PFSK-1 (cell line): Measurements from ENCODE around the gene PLEK2.

ENCODE experiments used
- FOXP2 ChIP-seq: optimal IDR thresholded peaks from 2 replicates; pipeline ENCODE3; 2011; ENCODE audit warnings: borderline replicate concordance, control low read depth, inconsistent platforms; ENCODE audit not compliant: insufficient read depth; ENCODE audit errors: extremely low read length, extremely low read depth
- POLR2AphosphoS5 ChIP-seq: IDR thresholded peaks from 2 replicates; pipeline ENCODE4 v1.6.1; 2012; ENCODE audit warnings: low read depth, mild to moderate bottlenecking, control low read depth, low read length, moderate library complexity
- REST ChIP-seq, 2 experiments: IDR thresholded peaks; 2 replicates each; pipeline versions ENCODE4 v1.6.1 to v1.8.0; 2011 to 2012; ENCODE audit warnings: low read depth in 2 of 2, low read length in 2 of 2, control low read depth in 1 of 2, inconsistent platforms in 1 of 2, mild to moderate bottlenecking in 1 of 2, moderate library complexity in 1 of 2; ENCODE audit not compliant: insufficient read depth in 1 of 2
- SIN3A ChIP-seq: IDR thresholded peaks from 2 replicates; pipeline ENCODE4 v1.6.1; 2012; ENCODE audit warnings: mild to moderate bottlenecking, low read length, moderate library complexity, borderline replicate concordance; ENCODE audit not compliant: insufficient read depth
- TAF1 ChIP-seq: IDR thresholded peaks from 2 replicates; pipeline ENCODE4 v1.6.1; 2012; ENCODE audit warnings: low read length, control low read depth, borderline replicate concordance; ENCODE audit not compliant: insufficient read depth

DNA sequence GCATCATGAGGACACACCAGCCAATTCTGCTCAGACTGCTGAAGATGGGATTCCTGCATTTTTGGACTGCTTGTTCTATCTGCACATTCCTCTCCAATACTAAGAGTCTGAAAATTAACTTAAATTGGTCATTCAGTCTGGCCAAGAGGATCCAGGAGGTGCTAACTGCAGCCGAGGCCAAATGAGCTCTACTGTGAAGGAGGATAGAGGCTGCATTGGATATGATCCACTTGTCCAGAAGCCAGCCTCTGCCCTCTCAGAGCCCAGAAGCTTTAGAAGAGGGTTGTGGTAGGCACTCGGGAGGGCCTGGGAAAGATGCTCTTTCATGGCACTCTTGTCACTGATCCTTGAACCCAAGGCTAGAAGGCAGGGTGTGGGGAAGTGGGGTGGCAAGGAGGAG is 37.1 kb upstream of the PLEK2 start:
- no peak for TF ChIP-seq REST (IDR thresholded peaks at IDR 0.05; ENCODE audit: insufficient read depth in 1 of 2, low read depth in 2 of 2, low read length in 2 of 2)
- TF ChIP-seq POLR2AphosphoS5: no peak
- TF ChIP-seq SIN3A: no peak
- no peak for TF ChIP-seq TAF1
- TF ChIP-seq FOXP2: no peak
